Measurements from ENCODE around the gene CD38.
A peak's percentile ranks its signal among the peaks of the same experiment; 100 is the strongest.
"Not testable (repeated sequence)": the region's sequence is repeated elsewhere in the genome, so short reads cannot be mapped to it uniquely, and the experiment has no call there.

The CD38 gene

GRCh38 chr4:15753081-15753480, 25.0 kb upstream of the CD38 start:
- DNase-seq (no peak), ATAC-seq (no peak)
- peaks cover 41% of the 10 kb centered on the region for H3K4me1 Mint-ChIP-seq
- no peak overlapping the region for H3K27ac Mint-ChIP-seq
- peaks cover 4% of the 10 kb centered on the region for H3K36me3 Mint-ChIP-seq (ENCODE audit: low read depth)
- H3K4me3 Mint-ChIP-seq = no peak overlapping the region
- H3K9me3 Mint-ChIP-seq = no peaks in the 10 kb centered on the region
- H3K27me3 Mint-ChIP-seq = no peaks in the 10 kb centered on the region

DNA sequence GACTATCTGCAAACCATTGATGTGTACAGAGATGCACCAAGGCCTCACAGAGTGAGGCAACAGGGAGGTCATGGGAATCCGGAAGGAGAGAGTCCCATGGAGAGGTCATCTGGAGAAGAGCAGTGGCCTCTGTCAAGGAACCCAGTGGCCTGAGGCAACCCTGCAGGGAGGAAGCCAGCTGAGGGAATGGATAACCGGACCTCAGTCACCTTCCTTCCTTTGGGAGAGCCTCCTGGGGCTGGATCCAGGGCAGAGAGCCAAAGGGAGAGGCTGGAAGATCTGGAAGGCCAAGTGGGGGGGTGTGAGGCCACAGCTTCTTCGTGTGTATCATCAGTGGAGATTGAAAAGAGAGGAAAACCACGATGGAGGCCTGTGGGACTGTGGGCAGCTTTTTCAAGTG, 24.3 kb upstream of the CD38 start:
- Mint-ChIP-seq H3K9me3 (no peaks in the 10 kb centered on the region), H3K4me1 (peaks cover 46% of the 10 kb centered on the region), H3K4me3 (no peak overlapping the region), H3K27me3 (no peaks in the 10 kb centered on the region), H3K36me3 (ENCODE audit: low read depth) (peaks cover 4% of the 10 kb centered on the region), H3K27ac (peak overlapping the region; percentile 10)
- no peak for DNase-seq
- ATAC-seq = no peak

GRCh38 chr4:15754323-15754722, 23.8 kb upstream of the CD38 start:
- peak; percentile 31 for DNase-seq
- H3K4me3 Mint-ChIP-seq = no peak overlapping the region
- peak overlapping the region; percentile 15 for H3K27ac Mint-ChIP-seq

GRCh38 chr4:15755321-15756155, 22.6 kb upstream of the CD38 start:
- peak overlapping the region; percentile 80 for H3K27ac Mint-ChIP-seq

More at GRCh38 chr4:15754323-15754722, 23.8 kb upstream of the CD38 start:
- Mint-ChIP-seq H3K36me3 (ENCODE audit: low read depth) (peaks cover 4% of the 10 kb centered on the region), H3K27me3 (no peaks in the 10 kb centered on the region), H3K9me3 (no peaks in the 10 kb centered on the region), H3K4me1 (peaks cover 46% of the 10 kb centered on the region)
- peak; percentile 42 for ATAC-seq

DNA sequence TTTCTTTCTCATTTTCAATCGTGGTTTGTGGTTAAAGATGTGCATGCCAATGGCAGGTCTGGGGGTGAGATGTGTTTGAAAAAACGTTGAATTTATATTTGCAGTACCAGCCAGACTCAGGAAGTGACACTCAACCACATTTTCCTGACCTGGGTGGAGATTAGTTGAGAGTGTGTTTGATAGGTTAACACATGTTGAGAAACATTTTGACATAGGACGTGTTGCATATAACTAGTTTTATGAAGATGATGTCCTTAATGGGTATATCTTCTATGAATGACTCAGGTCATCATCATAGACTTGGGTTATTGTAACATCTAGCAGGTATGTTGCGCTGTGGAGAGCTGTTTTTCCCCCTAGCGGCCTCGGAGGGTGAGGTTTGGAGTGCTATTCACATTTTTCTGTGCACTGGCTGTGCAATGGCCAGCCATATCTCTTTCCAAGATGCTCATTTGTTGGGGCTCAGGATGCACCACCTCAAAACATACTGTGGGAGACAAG, 21.7 kb upstream of the CD38 start:
- DNase-seq (peak; percentile 75), ATAC-seq (peak; percentile 94)
- Mint-ChIP-seq H3K36me3 (ENCODE audit: low read depth) (peaks cover 4% of the 10 kb centered on the region), H3K27me3 (no peaks in the 10 kb centered on the region), H3K4me1 (peaks cover 46% of the 10 kb centered on the region), H3K9me3 (no peaks in the 10 kb centered on the region), H3K27ac (peak overlapping the region; percentile 80), H3K4me3 (peak overlapping the region; percentile 65)

More at GRCh38 chr4:15755321-15756155, 22.6 kb upstream of the CD38 start:
- no peaks in the 10 kb centered on the region for H3K9me3 Mint-ChIP-seq
- H3K27me3 Mint-ChIP-seq = no peaks in the 10 kb centered on the region
- peak; percentile 53 for DNase-seq
- peak; percentile 13 for ATAC-seq
- H3K4me3 Mint-ChIP-seq = peak overlapping the region; percentile 65
- H3K36me3 Mint-ChIP-seq (ENCODE audit: low read depth) = peaks cover 4% of the 10 kb centered on the region
- peaks cover 46% of the 10 kb centered on the region for H3K4me1 Mint-ChIP-seq

GRCh38 chr4:15757054-15757453, 21.1 kb upstream of the CD38 start:
- Mint-ChIP-seq H3K9me3 (no peaks in the 10 kb centered on the region), H3K27ac (peak overlapping the region; percentile 80), H3K4me3 (peak overlapping the region; percentile 65), H3K36me3 (ENCODE audit: low read depth) (peaks cover 4% of the 10 kb centered on the region), H3K27me3 (no peaks in the 10 kb centered on the region), H3K4me1 (peaks cover 46% of the 10 kb centered on the region)
- DNase-seq (no peak), ATAC-seq (no peak)

GRCh38 chr4:15758294-15758693, 19.8 kb upstream of the CD38 start:
- ATAC-seq (no peak), DNase-seq (no peak)
- no peak overlapping the region for H3K27ac Mint-ChIP-seq
- no peaks in the 10 kb centered on the region for H3K9me3 Mint-ChIP-seq
- H3K4me3 Mint-ChIP-seq = no peak overlapping the region
- H3K27me3 Mint-ChIP-seq = no peaks in the 10 kb centered on the region
- H3K4me1 Mint-ChIP-seq = peaks cover 48% of the 10 kb centered on the region
- peaks cover 4% of the 10 kb centered on the region for H3K36me3 Mint-ChIP-seq (ENCODE audit: low read depth)

DNA sequence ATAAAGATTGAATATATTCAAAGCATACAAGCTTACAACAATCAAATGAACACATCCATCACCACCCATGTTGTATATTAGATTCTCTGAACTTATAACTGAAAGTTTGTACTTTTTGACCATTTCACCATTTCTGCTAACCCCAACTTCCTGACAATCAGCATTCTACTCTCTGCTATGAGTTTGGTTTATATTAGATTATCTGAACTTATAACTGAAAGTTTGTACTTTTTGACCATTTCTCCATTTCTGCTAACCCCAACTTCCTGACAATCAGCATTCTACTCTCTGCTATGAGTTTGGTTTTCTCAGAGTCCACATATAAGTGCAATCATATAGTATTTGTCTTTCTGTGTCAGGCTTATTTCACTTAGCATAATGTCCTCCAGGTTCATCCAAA, 15.7 kb upstream of the CD38 start:
- not testable (repeated sequence) for ATAC-seq, H3K4me3 Mint-ChIP-seq
- peaks cover 33% of the 10 kb centered on the region for H3K4me1 Mint-ChIP-seq

DNA sequence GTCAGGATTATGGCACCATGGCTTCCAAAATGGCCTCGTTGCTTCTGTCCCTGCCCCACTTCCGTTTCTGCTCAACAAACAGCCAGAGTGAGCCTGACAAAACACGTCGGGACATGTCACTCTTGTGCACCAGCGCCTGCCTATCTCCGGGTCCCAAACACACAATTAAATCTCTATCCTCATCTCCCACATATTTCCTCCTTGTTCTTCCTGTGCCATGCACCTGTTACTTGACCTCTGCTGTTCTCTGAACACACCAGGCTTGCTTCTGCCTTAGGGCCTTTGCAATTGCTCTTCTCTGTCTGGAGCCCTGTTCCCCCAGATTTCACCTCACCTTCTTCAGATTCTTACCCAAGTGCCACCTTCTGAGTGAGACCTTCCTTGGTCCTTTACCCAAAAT, 12.7 kb upstream of the CD38 start:
- H3K27me3 Mint-ChIP-seq = no peaks in the 10 kb centered on the region
- H3K4me1 Mint-ChIP-seq = peaks cover 47% of the 10 kb centered on the region
- H3K36me3 Mint-ChIP-seq (ENCODE audit: low read depth) = no peaks in the 10 kb centered on the region
- H3K27ac Mint-ChIP-seq = peak overlapping the region; percentile 68
- ATAC-seq (no peak), DNase-seq (no peak)
- no peak overlapping the region for H3K4me3 Mint-ChIP-seq
- peaks cover 10% of the 10 kb centered on the region for H3K9me3 Mint-ChIP-seq

More for the DNA sequence above, 15.7 kb upstream of the CD38 start:
- H3K36me3 Mint-ChIP-seq (ENCODE audit: low read depth); H3K9me3 Mint-ChIP-seq; DNase-seq; H3K27ac Mint-ChIP-seq; H3K27me3 Mint-ChIP-seq: not testable (repeated sequence)

DNA sequence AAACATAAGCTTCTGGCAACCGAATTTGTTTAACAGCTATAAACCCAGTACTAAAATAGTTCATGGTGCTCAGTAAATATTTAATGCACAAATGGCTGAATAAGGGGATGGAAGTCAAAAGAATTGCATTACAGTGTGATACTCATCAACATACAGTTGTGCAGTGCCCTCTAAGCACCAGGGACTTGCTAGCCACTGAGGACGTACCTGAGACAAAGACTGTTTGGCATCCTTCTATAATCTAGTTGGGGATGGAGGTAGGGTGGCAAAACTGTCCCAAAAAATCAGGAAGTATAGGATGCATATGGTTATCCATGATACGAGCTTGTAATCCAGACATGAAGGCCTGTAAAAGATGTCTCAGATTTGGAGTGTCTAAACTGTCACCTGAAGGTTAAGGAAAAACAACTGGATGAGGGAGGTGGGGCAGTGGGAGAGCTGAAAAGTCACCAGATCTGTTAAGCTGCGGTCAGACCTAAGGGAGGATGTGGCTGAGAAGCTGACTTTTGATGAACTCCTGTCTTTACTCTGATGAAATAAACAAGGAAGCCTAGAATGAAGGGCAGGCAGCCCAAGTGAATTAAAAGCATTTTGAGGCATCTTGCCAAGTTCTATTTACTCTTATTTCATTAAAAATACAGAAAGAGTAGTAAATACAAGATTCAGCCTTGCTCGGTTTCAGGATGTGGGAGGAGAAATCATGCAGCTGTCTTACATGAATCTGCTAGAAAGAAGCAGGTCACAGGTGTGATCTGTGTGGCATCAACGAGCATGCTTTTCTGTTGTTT, 12.0 kb upstream of the CD38 start:
- H3K9me3 Mint-ChIP-seq = peaks cover 10% of the 10 kb centered on the region
- H3K27ac Mint-ChIP-seq = peak overlapping the region; percentile 68
- ATAC-seq = peak; percentile 78
- no peaks in the 10 kb centered on the region for H3K36me3 Mint-ChIP-seq (ENCODE audit: low read depth)
- no peaks in the 10 kb centered on the region for H3K27me3 Mint-ChIP-seq
- no peak for DNase-seq
- no peak overlapping the region for H3K4me3 Mint-ChIP-seq
- peaks cover 53% of the 10 kb centered on the region for H3K4me1 Mint-ChIP-seq

- Mint-ChIP-seq H3K9me3 (peaks cover 10% of the 10 kb centered on the region), H3K27me3 (no peaks in the 10 kb centered on the region), H3K4me1 (peaks cover 60% of the 10 kb centered on the region), H3K27ac (peak overlapping the region; percentile 32), H3K4me3 (no peak overlapping the region), H3K36me3 (ENCODE audit: low read depth) (no peaks in the 10 kb centered on the region)
- ATAC-seq (no peak), DNase-seq (no peak)
Measured at GRCh38 chr4:15766821-15767220, 11.3 kb upstream of the CD38 start.

- no peak overlapping the region for H3K27ac Mint-ChIP-seq
- no peak overlapping the region for H3K4me3 Mint-ChIP-seq
- peaks cover 10% of the 10 kb centered on the region for H3K9me3 Mint-ChIP-seq
Measured at GRCh38 chr4:15769202-15769601, 8.9 kb upstream of the CD38 start.

GRCh38 chr4:15771216-15772058, 6.7 kb upstream of the CD38 start:
- ATAC-seq (peak; percentile 88), DNase-seq (no peak)
- Mint-ChIP-seq H3K36me3 (ENCODE audit: low read depth) (peaks cover 2% of the 10 kb centered on the region), H3K9me3 (no peaks in the 10 kb centered on the region), H3K4me1 (peaks cover 72% of the 10 kb centered on the region), H3K27ac (peak overlapping the region; percentile 52), H3K27me3 (peaks cover 28% of the 10 kb centered on the region), H3K4me3 (peak overlapping the region; percentile 8)

More at GRCh38 chr4:15769202-15769601, 8.9 kb upstream of the CD38 start:
- no peak for DNase-seq
- Mint-ChIP-seq H3K27me3 (peaks cover 13% of the 10 kb centered on the region), H3K36me3 (ENCODE audit: low read depth) (no peaks in the 10 kb centered on the region), H3K4me1 (peaks cover 80% of the 10 kb centered on the region)
- no peak for ATAC-seq

DNA sequence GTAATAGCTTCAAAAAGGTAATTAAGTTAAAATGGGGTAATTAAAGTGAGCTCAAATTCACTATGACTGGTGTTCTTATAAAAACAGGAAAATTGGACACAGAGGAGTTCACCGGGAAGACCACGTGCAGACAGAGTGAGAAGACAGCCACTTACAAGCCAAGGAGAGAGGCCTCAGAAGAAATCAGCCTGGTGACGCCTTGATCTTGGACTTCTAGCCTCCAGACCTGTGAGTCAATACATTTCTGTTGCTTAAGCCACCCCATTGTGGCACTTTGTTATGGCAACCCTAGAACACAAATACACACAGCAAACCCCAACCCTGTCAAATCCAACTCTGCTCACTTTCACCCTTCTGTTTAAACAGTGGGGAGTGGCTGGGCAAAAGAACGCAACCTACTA, 4.1 kb upstream of the CD38 start:
- no peak overlapping the region for H3K4me3 Mint-ChIP-seq
- ATAC-seq = no peak
- H3K4me1 Mint-ChIP-seq = peaks cover 70% of the 10 kb centered on the region
- H3K36me3 Mint-ChIP-seq (ENCODE audit: low read depth) = peaks cover 2% of the 10 kb centered on the region
- no peak overlapping the region for H3K27ac Mint-ChIP-seq
- H3K9me3 Mint-ChIP-seq = no peaks in the 10 kb centered on the region
- no peak for DNase-seq
- H3K27me3 Mint-ChIP-seq = peaks cover 34% of the 10 kb centered on the region

Data from activated naive CD8-positive, alpha-beta T cell treated with anti-CD3 and anti-CD28 coated beads, Interleukin-2, amount 50 U/mL, for 24 hours (primary cell).